Islet precursor cell (in vitro differentiated cells): ENCODE data around the gene ZNF614.
A peak's percentile ranks its signal among the peaks of the same experiment; 100 is the strongest.
"Not testable (repeated sequence)": the region's sequence is repeated elsewhere in the genome, so short reads cannot be mapped to it uniquely, and the experiment has no call there.

ENCODE experiments used
- DNase-seq: peaks from one replicate; pipeline ENCODE4 v3.0.0-alpha.2; 2018

Gene ZNF614

GRCh38 chr19:52028027-52028779, at the start of gene ZNF614:
Gene ZNF614 (minus strand): TSS chr19:52028379. CDS start chr19:52025745, 2,634 bp downstream.
- peak; percentile 93 for DNase-seq

GRCh38 chr19:52070496-52070895, 42.3 kb upstream of the ZNF614 start:
- DNase-seq = no peak

GRCh38 chr19:52069653-52070052, 41.5 kb upstream of the ZNF614 start:
- DNase-seq = no peak

- DNase-seq = no peak
Measured at GRCh38 chr19:52066258-52066863, 38.2 kb upstream of the ZNF614 start.

- no peak for DNase-seq
Measured at GRCh38 chr19:52065399-52065798, 37.2 kb upstream of the ZNF614 start.

GRCh38 chr19:52056480-52056879, 28.3 kb upstream of the ZNF614 start:
- DNase-seq = not testable (repeated sequence)

- not testable (repeated sequence) for DNase-seq
Measured at GRCh38 chr19:52051736-52052135, 23.6 kb upstream of the ZNF614 start.

GRCh38 chr19:52048555-52049501, 20.6 kb upstream of the ZNF614 start, which contains the start of gene ZNF432:
Gene ZNF432 (minus strand): TSS chr19:52048838. CDS start chr19:52046868, 1,970 bp downstream.
- peak; percentile 98 for DNase-seq

- DNase-seq = no peak
Measured at GRCh38 chr19:52039169-52039568, 11.0 kb upstream of the ZNF614 start.

GRCh38 chr19:52034051-52034728, 6.0 kb upstream of the ZNF614 start:
- DNase-seq = no peak

GRCh38 chr19:52028780-52029123, 573 bp upstream of the ZNF614 start:
- no peak for DNase-seq

GRCh38 chr19:52026255-52026990, 1.8 kb downstream of the ZNF614 start:
- peak; percentile 56 for DNase-seq

- DNase-seq = not testable (repeated sequence)
Measured at GRCh38 chr19:52024478-52024877, 3.7 kb downstream of the ZNF614 start.

GRCh38 chr19:52022193-52022592, 6.0 kb downstream of the ZNF614 start:
- DNase-seq = no peak

GRCh38 chr19:52020506-52020905, 7.7 kb downstream of the ZNF614 start:
- DNase-seq = no peak

- DNase-seq = no peak
Measured at GRCh38 chr19:52010674-52011073, 17.5 kb downstream of the ZNF614 start.

GRCh38 chr19:52007806-52008557, 20.2 kb downstream of the ZNF614 start, which contains the start of gene ZNF615:
Gene ZNF615 (minus strand): TSS chr19:52008211. CDS start chr19:52003711, 4,500 bp downstream.
- peak; percentile 91 for DNase-seq

GRCh38 chr19:52007451-52007805, 20.8 kb downstream of the ZNF614 start:
- DNase-seq = no peak

- DNase-seq = no peak
Measured at GRCh38 chr19:51994048-51994644, 34.0 kb downstream of the ZNF614 start.

GRCh38 chr19:51993422-51993821, 34.8 kb downstream of the ZNF614 start:
- DNase-seq = no peak
